ENCODE results near the gene ATP8A2. TPM values are rescaled to one million over a fixed set of nuclear protein-coding genes. Genes with fewer than 3 reads are reported as not detected.

The ATP8A2 gene
- total RNA-seq, 2 experiments from 2014 or later = not detected

DNA sequence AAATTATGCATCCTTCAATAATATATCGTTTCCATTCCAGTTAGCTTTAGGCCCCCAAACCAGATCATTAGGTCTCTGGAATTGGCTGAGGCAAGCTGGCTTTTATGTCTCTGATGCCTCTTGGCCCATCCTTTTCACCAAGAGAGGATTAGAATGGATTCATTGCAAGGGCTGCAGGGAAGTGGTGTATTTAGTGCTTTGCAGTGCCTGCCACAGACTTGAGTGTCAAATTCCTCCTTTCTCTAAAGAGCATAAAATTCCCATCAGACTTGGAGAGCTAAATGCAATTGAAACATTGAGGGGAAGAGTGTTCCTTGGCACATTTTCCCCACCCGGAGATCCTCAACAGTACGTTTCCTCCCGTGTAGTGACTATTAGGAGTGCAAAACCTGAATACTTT lies 302.6 kb downstream of the ATP8A2 start:
- CTCF ChIA-PET (ENCODE audit: unreplicated experiment) = no interaction called here
- intact Hi-C loops (cut with micrococcal nuclease; ENCODE audit: unreplicated experiment) = no loop called here
- no TSS peak for BruUV-seq (replicated peaks)

DNA sequence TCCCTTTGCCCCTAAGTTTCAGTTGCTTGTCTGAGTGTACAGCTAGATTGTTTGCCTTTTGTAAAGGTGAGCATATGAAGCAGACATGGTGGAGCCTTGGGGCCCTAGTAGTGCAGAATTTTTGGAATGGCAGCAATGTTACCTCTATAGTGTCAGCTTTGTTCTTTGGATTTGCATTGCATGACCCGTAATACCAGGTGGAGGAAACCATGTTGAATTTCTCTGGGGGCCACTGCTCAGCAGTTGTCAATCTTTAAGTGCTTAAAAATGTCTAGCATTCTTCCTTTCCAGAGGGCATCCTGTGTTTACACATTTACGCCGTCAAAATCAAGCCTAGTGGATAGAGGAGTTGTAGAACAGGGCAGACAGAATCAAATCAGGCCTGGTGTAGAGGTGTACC lies 303.3 kb downstream of the ATP8A2 start:
- no TSS peak for BruUV-seq (replicated peaks)
- Histone ChIP-seq H3K9me2 (ENCODE audit: insufficient read depth, low read length) (no peaks in the 10 kb centered on the region), H3K79me2 (ENCODE audit: insufficient read depth, low read depth, low read length) (no peaks in the 10 kb centered on the region), H3K36me3 (ENCODE audit: insufficient read depth, low read length) (no peaks in the 10 kb centered on the region), H2AFZ (ENCODE audit: low read length) (no peak overlapping the region), H3K4me1 (ENCODE audit: insufficient read depth, low read length, poor library complexity, severe bottlenecking) (no peaks in the 10 kb centered on the region), H3K4me2 (ENCODE audit: low read length) (no peak overlapping the region), H3K27ac (ENCODE audit: low read depth, low read length, poor library complexity, severe bottlenecking) (no peak overlapping the region), H4K20me1 (ENCODE audit: insufficient read depth, low read length) (no peaks in the 10 kb centered on the region), H3K9me3 (ENCODE audit: low read length) (no peaks in the 10 kb centered on the region), H3K4me3 (ENCODE audit: low read depth, low read length, poor library complexity, severe bottlenecking) (no peak overlapping the region)
- CTCF ChIA-PET (ENCODE audit: unreplicated experiment) = no interaction called here
- no peak for DNase-seq (ENCODE audit: low spot score)
- intact Hi-C loops (cut with micrococcal nuclease; ENCODE audit: unreplicated experiment) = no loop called here
- TF ChIP-seq, protein P1, sequence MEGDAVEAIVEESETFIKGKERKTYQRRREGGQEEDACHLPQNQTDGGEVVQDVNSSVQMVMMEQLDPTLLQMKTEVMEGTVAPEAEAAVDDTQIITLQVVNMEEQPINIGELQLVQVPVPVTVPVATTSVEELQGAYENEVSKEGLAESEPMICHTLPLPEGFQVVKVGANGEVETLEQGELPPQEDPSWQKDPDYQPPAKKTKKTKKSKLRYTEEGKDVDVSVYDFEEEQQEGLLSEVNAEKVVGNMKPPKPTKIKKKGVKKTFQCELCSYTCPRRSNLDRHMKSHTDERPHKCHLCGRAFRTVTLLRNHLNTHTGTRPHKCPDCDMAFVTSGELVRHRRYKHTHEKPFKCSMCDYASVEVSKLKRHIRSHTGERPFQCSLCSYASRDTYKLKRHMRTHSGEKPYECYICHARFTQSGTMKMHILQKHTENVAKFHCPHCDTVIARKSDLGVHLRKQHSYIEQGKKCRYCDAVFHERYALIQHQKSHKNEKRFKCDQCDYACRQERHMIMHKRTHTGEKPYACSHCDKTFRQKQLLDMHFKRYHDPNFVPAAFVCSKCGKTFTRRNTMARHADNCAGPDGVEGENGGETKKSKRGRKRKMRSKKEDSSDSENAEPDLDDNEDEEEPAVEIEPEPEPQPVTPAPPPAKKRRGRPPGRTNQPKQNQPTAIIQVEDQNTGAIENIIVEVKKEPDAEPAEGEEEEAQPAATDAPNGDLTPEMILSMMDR (conservative IDR thresholded peaks at IDR 0.05; ENCODE audit: low read length) = no peak
- no peak for TF ChIP-seq EZH2phosphoT487 (IDR thresholded peaks at IDR 0.05; ENCODE audit: borderline replicate concordance, low read depth, low read length)
- POLR2A ChIA-PET = no interaction called here

More for the DNA sequence above, 302.6 kb downstream of the ATP8A2 start:
- Histone ChIP-seq H2AFZ (ENCODE audit: low read length) (no peak overlapping the region), H3K9me3 (ENCODE audit: low read length) (no peaks in the 10 kb centered on the region), H3K36me3 (ENCODE audit: insufficient read depth, low read length) (no peaks in the 10 kb centered on the region), H3K4me1 (ENCODE audit: insufficient read depth, low read length, poor library complexity, severe bottlenecking) (no peaks in the 10 kb centered on the region), H4K20me1 (ENCODE audit: insufficient read depth, low read length) (no peaks in the 10 kb centered on the region), H3K27ac (ENCODE audit: low read depth, low read length, poor library complexity, severe bottlenecking) (no peak overlapping the region), H3K4me3 (ENCODE audit: low read depth, low read length, poor library complexity, severe bottlenecking) (no peak overlapping the region), H3K79me2 (ENCODE audit: insufficient read depth, low read depth, low read length) (no peaks in the 10 kb centered on the region), H3K9me2 (ENCODE audit: insufficient read depth, low read length) (no peaks in the 10 kb centered on the region), H3K4me2 (ENCODE audit: low read length) (no peak overlapping the region)
- TF ChIP-seq, protein P1 (conservative IDR thresholded peaks at IDR 0.05; ENCODE audit: low read length) = no peak
- no peak for TF ChIP-seq EZH2phosphoT487 (IDR thresholded peaks at IDR 0.05; ENCODE audit: borderline replicate concordance, low read depth, low read length)
- POLR2A ChIA-PET = no interaction called here
- DNase-seq (ENCODE audit: low spot score) = no peak

DNA sequence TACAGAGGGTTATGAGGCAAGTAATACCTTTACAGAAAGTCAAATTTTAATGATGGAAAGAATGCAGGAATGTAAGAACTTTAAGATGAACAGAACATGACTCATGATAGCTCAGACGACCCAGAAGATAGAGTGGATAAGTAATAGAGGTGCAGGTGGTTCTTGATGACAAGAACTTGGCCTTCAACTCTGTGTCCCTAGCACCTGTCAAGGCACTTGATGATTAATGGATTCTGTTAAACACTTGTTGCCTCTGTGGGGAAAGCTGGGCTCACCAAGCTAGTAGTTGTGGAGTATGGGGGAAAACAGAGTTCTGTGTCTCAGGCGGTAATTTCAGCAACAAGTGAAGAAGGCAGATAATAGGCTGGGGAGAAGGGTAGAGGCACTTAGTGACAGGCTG lies 306.2 kb downstream of the ATP8A2 start:
- ChIA-PET CTCF (ENCODE audit: unreplicated experiment) (no interaction called here), POLR2A (interaction anchor here (0.6 kb wide), 1 partner anchor 338 kb away, joined by 4 read pairs; no protein-coding TSS in a partner anchor)
- no peak for DNase-seq (ENCODE audit: low spot score)
- Histone ChIP-seq H4K20me1 (ENCODE audit: insufficient read depth, low read length) (no peaks in the 10 kb centered on the region), H3K4me2 (ENCODE audit: low read length) (no peak overlapping the region), H3K36me3 (ENCODE audit: insufficient read depth, low read length) (no peaks in the 10 kb centered on the region), H3K9me2 (ENCODE audit: insufficient read depth, low read length) (no peaks in the 10 kb centered on the region), H2AFZ (ENCODE audit: low read length) (no peak overlapping the region), H3K4me3 (ENCODE audit: low read depth, low read length, poor library complexity, severe bottlenecking) (no peak overlapping the region), H3K4me1 (ENCODE audit: insufficient read depth, low read length, poor library complexity, severe bottlenecking) (no peaks in the 10 kb centered on the region), H3K79me2 (ENCODE audit: insufficient read depth, low read depth, low read length) (no peaks in the 10 kb centered on the region), H3K9me3 (ENCODE audit: low read length) (no peaks in the 10 kb centered on the region), H3K27ac (ENCODE audit: low read depth, low read length, poor library complexity, severe bottlenecking) (no peak overlapping the region)
- intact Hi-C loops (cut with micrococcal nuclease; ENCODE audit: unreplicated experiment) = no loop called here
- TF ChIP-seq EZH2phosphoT487 (IDR thresholded peaks at IDR 0.05; ENCODE audit: borderline replicate concordance, low read depth, low read length) = no peak
- TF ChIP-seq, protein P1 (conservative IDR thresholded peaks at IDR 0.05; ENCODE audit: low read length) = no peak
- no TSS peak for BruUV-seq (replicated peaks)

Data from OCI-LY7 (cell line).